Articular chondrocyte of knee joint (primary cell): ENCODE data around the gene RFT1. TPM values are rescaled to one million over a fixed set of nuclear protein-coding genes. Genes with fewer than 3 reads are reported as not detected.

Experiments
- total RNA-seq: library from RNA; depleted of rRNA; stranded (reverse); fragments of >200 nt; gene quantifications from 2 replicates; pipeline ENCODE4 v1.2.3, GENCODE V29; 2012

RFT1 gene
- 17.9 and 22.4 TPM in 2 replicates for total RNA-seq

GRCh38 chr3:53130179-53131061 lies at the start of gene RFT1:
Gene RFT1, minus strand, starts transcription at chr3:53130435. Its CDS starts 35 bp downstream, at chr3:53130400.

GRCh38 chr3:53160660-53161449 lies 30.6 kb upstream of the RFT1 start, which contains the start of gene PRKCD:
Gene PRKCD, plus strand, starts transcription at chr3:53161209. Its CDS starts 17,214 bp downstream, at chr3:53178423.

GRCh38 chr3:53045518-53046170 lies 84.6 kb downstream of the RFT1 start, which contains the start of gene SFMBT1:
Gene SFMBT1, minus strand, starts transcription at chr3:53046073. Its CDS starts 76,945 bp downstream, at chr3:52969128.

Other genes starting within 250 kb of the RFT1 start
- gene STIMATE, start 232.9 kb downstream of the RFT1 start, total RNA-seq = 10.2 and 12.8 TPM in 2 replicates
- 17.9 and 18.7 TPM in 2 replicates for gene SFMBT1, start 84.4 kb downstream of the RFT1 start, total RNA-seq
- gene PRKCD, start 30.8 kb upstream of the RFT1 start, total RNA-seq = 2.7 and 4.8 TPM in 2 replicates
- 343 and 431 TPM in 2 replicates for gene TKT, start 125.6 kb upstream of the RFT1 start, total RNA-seq
- gene DCP1A, start 217.1 kb upstream of the RFT1 start, total RNA-seq = 17.0 and 18.1 TPM in 2 replicates